Coronary artery (tissue), 2 donors: ENCODE measurements around the gene ABCC4.

Experiments used
- DNase-seq: peaks from one replicate; pipeline ENCODE4 v3.0.0-alpha.2; 2017; ENCODE audit warnings: low spot score
- H3K27ac ChIP-seq, 2 donors: fragments of 200-600 bp; sonication (generic); one replicate each; pipeline ENCODE4 v1.5.1; 2016 to 2019
- H3K4me3 ChIP-seq: fragments of 200-600 bp; sonication (generic); 2 replicates; pipeline ENCODE4 v1.5.1; 2016; ENCODE audit warnings: mild to moderate bottlenecking, moderate library complexity
- TF ChIP-seq, protein P1 (sequence below): fragments of 200-600 bp; sonication (generic); IDR thresholded peaks from one replicate; pipeline ENCODE4 v1.5.1; 2019; ENCODE audit warnings: antibody characterized with exemption

The ABCC4 gene

DNA sequence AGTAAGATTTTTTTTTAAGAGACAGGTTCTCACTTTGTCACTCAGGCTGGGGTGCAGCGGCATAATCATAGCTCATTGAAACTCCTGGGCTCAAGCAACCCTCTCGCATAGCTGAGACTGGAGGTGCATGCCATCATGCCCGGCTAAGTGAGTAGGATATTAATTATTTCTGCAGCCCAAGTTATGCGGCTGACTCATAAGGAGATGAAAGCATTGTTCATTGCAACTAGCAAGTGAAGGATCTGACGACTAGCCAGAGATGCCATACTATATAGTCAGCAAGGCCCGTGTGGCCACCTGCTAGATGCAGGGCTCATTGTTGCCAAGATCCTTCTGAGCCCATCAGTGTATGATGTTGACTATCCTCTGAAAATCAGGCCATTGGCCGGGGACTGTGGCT is 45.2 kb downstream of the ABCC4 start:
- no peak overlapping the region for H3K4me3 ChIP-seq
- TF ChIP-seq, protein P1, sequence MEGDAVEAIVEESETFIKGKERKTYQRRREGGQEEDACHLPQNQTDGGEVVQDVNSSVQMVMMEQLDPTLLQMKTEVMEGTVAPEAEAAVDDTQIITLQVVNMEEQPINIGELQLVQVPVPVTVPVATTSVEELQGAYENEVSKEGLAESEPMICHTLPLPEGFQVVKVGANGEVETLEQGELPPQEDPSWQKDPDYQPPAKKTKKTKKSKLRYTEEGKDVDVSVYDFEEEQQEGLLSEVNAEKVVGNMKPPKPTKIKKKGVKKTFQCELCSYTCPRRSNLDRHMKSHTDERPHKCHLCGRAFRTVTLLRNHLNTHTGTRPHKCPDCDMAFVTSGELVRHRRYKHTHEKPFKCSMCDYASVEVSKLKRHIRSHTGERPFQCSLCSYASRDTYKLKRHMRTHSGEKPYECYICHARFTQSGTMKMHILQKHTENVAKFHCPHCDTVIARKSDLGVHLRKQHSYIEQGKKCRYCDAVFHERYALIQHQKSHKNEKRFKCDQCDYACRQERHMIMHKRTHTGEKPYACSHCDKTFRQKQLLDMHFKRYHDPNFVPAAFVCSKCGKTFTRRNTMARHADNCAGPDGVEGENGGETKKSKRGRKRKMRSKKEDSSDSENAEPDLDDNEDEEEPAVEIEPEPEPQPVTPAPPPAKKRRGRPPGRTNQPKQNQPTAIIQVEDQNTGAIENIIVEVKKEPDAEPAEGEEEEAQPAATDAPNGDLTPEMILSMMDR = no peak
- no peak overlapping the region for H3K27ac ChIP-seq
- no peak for DNase-seq

DNA sequence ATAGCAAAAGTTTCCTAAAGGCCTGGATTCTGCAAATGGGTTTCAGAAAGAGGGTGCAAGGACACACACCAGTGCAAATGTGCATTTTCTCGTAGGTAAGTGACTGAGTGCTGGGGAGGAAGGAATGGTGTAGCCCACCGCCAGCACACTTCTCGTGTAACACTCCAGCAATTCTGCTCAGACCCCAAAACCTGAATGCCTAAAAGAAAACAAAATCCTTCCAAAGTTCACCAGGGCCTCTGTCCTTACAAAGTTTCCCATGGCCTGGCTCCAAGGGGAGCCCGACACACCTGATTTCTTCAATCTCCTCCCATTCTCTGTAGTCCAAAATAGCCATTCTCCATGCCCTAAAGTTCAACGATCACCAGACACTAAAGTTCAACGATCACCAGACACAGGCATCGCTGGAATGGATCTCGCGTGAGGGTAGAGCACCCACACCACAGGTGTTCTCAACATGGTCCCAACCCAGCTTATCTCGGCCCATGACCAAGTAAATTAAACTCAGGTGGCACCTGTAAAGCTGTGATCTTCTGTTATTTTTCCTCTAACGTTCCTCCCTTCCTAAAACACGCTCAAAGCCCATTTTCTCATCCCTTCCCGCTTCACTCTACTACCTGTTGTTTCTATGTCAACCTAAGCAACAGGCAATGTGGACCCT is 46.0 kb downstream of the ABCC4 start:
- no peak for DNase-seq
- Histone ChIP-seq H3K4me3 (no peak overlapping the region), H3K27ac (no peak overlapping the region)
- TF ChIP-seq, protein P1 = no peak

DNA sequence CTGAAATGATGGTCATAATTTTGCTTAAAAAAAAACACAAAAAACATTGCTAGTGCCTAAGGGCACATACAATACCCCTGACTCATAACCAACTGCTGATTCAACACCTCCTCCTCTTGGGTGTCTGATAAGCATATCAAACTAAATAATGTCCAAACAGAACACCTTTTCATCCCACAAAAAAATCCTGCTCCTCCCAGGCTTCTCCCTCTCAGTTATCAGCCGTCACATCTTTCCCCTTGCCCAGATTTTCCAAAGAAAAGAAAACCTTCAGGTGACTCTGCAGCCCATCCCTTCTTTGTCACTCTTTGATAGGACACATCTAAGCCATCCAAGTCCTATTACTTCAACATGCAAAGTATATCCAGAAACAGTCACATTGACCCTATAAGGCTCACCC is 46.9 kb downstream of the ABCC4 start:
- TF ChIP-seq, protein P1 = no peak
- Histone ChIP-seq H3K4me3 (no peak overlapping the region), H3K27ac (no peak overlapping the region)
- no peak for DNase-seq

DNA sequence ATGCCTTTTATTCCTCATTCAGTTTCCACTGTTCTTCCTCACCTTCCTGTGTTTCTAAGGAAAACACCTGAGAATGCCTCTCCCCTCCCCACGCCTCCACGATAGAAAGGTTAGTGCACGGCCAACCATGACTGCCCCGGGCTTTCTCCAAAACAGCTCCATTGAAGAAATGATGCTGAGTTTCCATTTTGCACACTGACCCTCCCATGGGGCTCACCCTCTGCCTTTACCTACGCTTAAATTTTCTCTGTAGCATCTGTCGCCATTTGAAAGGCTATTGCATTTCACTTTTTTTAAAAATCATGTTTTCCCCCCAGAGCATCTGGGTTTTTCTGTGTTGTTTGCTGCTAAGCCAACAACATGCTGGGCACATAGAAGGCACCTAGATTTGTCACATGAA is 48.2 kb downstream of the ABCC4 start:
- Histone ChIP-seq H3K27ac (no peak overlapping the region), H3K4me3 (no peak overlapping the region)
- DNase-seq = no peak
- TF ChIP-seq, protein P1 = no peak

DNA sequence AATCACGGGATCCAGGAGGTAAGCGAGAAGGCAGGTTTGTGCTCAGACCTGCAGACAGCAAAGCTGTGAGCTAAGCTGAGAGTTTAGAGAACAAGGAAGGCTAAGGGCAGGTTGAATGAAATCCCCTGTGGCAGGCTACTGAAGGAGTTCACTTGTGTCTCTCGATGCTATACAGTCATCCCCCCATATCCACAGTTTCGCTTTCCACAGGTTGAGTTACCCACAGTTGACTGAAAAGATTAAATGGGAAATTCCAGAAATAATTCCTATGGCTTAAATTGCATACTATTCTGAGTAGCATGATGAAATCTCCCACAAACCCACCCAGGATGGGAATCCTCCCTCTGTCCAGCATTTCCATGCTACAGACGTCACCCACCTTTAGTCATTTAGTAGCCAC is 49.6 kb downstream of the ABCC4 start:
- Histone ChIP-seq H3K27ac (no peak overlapping the region), H3K4me3 (no peak overlapping the region)
- TF ChIP-seq, protein P1 = no peak
- DNase-seq = no peak

DNA sequence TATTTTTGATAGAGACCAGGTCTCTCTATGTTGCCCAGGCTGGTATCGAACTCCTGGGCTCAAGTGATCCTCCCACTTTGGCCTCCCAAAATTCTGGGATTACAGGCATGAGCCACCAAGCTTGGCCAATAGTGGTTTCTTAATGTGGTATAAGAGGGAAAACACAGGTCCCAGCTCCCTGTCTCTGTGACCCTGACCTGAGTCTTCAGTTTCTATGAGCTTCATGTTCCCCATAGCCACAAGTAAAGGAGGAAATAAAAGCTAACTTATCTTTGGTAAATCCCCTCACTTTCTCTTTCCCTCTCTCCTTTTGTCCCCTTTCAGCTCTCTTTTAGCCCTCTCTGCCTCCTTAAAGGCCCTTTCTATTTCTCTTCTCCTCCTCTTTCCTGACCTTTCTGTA is 50.3 kb downstream of the ABCC4 start:
- TF ChIP-seq, protein P1 = no peak
- no peak overlapping the region for H3K27ac ChIP-seq
- no peak for DNase-seq
- no peak overlapping the region for H3K4me3 ChIP-seq

DNA sequence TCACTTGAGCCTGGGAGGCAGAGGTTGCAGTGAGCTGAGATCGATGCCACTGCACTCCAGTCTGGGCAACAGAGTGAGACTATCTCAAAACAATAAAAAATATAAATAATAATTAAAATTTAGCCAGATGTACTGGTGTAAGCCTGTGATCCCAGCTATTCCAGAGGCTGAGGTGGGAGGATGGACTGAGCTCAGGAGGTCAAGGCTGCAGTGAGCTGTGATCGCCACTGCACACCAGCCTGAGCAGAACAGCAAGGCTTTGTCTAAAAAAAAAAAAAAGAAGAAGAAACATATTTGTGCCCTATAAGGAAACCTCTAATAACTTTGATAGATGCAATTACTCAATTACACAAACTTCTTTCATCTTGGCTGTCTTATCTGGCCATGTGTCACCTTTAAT is 52.3 kb downstream of the ABCC4 start:
- DNase-seq = no peak
- Histone ChIP-seq H3K27ac (no peak overlapping the region), H3K4me3 (no peak overlapping the region)
- TF ChIP-seq, protein P1 = no peak
